NB4 (cell line): Measurements from ENCODE around the gene L2HGDH.

Source experiments
- DNase-seq: peaks from one replicate; pipeline ENCODE4 v3.0.0; 2010; ENCODE audit warnings: low read depth
- H3K4me3 ChIP-seq: one replicate; pipeline ENCODE4 v1.5.1; 2011; ENCODE audit warnings: mild to moderate bottlenecking, low read depth, low read length, moderate library complexity
- MYC ChIP-seq: IDR thresholded peaks from 2 replicates; pipeline ENCODE4 v1.6.1; 2011; ENCODE audit warnings: low read depth, low read length
- POLR2A ChIP-seq: IDR thresholded peaks from 2 replicates; pipeline ENCODE4 v1.6.1; 2011; ENCODE audit warnings: mild to moderate bottlenecking; ENCODE audit not compliant: insufficient read length; ENCODE audit errors: extremely low read depth
- TF ChIP-seq, protein P1 (sequence below): IDR thresholded peaks from one replicate; pipeline ENCODE4 v1.5.1; 2012; ENCODE audit warnings: low read depth, low read length
- TF ChIP-seq, protein P2 (sequence below): IDR thresholded peaks from 2 replicates; pipeline ENCODE4 v1.6.1; 2011; ENCODE audit warnings: low read depth, low read length

The L2HGDH gene

GRCh38 chr14:50308363-50308915, 3.6 kb downstream of the L2HGDH start:
- H3K4me3 ChIP-seq: no peak overlapping the region
- DNase-seq: no peak
- TF ChIP-seq, protein P1, sequence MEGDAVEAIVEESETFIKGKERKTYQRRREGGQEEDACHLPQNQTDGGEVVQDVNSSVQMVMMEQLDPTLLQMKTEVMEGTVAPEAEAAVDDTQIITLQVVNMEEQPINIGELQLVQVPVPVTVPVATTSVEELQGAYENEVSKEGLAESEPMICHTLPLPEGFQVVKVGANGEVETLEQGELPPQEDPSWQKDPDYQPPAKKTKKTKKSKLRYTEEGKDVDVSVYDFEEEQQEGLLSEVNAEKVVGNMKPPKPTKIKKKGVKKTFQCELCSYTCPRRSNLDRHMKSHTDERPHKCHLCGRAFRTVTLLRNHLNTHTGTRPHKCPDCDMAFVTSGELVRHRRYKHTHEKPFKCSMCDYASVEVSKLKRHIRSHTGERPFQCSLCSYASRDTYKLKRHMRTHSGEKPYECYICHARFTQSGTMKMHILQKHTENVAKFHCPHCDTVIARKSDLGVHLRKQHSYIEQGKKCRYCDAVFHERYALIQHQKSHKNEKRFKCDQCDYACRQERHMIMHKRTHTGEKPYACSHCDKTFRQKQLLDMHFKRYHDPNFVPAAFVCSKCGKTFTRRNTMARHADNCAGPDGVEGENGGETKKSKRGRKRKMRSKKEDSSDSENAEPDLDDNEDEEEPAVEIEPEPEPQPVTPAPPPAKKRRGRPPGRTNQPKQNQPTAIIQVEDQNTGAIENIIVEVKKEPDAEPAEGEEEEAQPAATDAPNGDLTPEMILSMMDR: no peak
- TF ChIP-seq POLR2A: no peak
- TF ChIP-seq MYC: no peak
- TF ChIP-seq, protein P2, sequence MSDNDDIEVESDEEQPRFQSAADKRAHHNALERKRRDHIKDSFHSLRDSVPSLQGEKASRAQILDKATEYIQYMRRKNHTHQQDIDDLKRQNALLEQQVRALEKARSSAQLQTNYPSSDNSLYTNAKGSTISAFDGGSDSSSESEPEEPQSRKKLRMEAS: no peak

DNA sequence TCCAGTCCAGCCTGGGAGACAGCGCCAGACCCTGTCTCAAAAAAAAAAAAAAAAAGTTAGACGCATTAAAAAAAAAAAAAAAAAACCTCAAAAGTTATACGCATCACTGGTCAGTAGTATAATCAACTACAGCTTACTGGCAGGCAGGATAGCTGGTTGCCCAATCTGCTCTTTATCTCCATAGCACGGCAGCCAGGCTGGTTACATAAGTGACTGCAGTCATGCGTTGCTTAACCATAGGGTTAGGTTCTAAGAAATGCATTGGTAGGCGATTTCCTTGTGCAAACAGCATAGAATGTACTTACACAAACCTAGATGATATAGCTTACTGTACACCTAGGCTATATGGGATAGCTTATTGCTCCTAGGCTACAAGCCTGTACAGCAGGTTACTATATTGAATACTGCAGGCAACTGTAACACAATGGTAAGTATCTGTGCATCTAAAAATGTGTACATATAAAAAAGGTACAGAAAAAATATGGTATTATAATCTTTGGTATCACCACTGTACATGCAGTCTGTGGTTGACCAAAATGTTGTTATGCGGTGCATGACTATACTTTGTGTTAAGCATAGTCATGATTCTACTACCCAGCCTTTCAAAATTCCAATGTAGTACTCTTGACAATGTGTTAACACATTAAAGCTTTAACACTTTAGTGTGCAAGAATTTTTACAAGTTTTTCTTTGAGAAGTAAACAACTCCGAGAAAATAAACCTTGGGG, 8.1 kb downstream of the L2HGDH start:
- peak; percentile 96 for DNase-seq
- TF ChIP-seq, protein P1: no peak
- TF ChIP-seq, protein P2: peak; percentile 34; the same call in 1 of the 2 replicates
- peak; percentile 48; the same call in 1 of the 2 replicates for TF ChIP-seq MYC
- no peak for TF ChIP-seq POLR2A
- H3K4me3 ChIP-seq: no peak overlapping the region

DNA sequence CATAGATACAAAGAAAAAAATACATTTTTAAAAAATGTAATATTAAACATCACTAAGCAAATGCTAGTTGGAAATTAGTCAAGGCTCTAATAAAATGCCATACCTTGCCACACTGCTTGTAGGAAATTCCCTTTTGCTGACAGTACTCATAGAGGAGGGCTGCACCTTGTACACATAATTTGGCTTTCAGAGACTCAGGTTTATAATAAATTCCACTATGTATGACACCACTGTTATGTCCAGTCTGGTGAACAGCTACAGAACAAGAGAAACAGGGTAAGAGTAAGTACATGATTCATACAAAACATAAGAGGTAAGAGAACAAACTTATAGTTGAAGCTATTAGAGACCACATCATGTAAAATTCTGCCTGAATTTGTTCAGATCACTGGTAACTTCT, 10.1 kb downstream of the L2HGDH start:
- TF ChIP-seq, protein P2: no peak
- TF ChIP-seq, protein P1: no peak
- no peak for TF ChIP-seq POLR2A
- no peak for TF ChIP-seq MYC
- H3K4me3 ChIP-seq: no peak overlapping the region
- DNase-seq: no peak

GRCh38 chr14:50299585-50299984, 12.4 kb downstream of the L2HGDH start:
- DNase-seq: no peak
- no peak overlapping the region for H3K4me3 ChIP-seq
- TF ChIP-seq, protein P2: no peak
- no peak for TF ChIP-seq POLR2A

GRCh38 chr14:50290306-50290705, 21.7 kb downstream of the L2HGDH start:
- H3K4me3 ChIP-seq: no peak overlapping the region
- no peak for DNase-seq
- TF ChIP-seq, protein P2: no peak
- no peak for TF ChIP-seq MYC
- TF ChIP-seq POLR2A: no peak
- TF ChIP-seq, protein P1: no peak

GRCh38 chr14:50288146-50288545, 23.9 kb downstream of the L2HGDH start:
- TF ChIP-seq, protein P2: no peak
- DNase-seq: no peak
- no peak overlapping the region for H3K4me3 ChIP-seq

DNA sequence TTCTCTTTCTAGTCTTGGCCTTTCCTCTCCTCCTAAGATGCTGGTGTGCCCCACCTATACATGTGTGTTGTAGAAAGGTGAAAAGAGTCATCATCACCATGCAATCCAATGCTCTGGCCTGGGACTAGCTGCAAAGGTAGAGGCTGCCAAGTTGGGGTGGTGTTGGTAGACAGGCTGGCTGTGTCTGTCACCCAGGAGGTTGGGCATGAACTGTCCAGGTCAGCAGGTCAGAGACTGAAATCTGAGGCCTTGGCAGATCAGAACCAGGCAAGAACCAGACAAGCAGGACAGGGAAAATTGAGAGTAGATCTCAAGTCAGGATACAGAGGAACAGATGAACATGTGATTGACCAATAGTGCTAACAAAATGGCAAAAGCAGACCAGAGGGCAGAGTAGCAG, 26.2 kb downstream of the L2HGDH start:
- no peak for DNase-seq
- no peak overlapping the region for H3K4me3 ChIP-seq
- TF ChIP-seq POLR2A: no peak
- TF ChIP-seq, protein P2: no peak
- no peak for TF ChIP-seq MYC
- TF ChIP-seq, protein P1: no peak
